ENCODE measurements around the gene ATP9B. TPM values are rescaled to one million over a fixed set of nuclear protein-coding genes. Genes with fewer than 3 reads are reported as not detected.

ATP9B gene
- polyA plus RNA-seq, 1 donor: 22.6 TPM

GRCh38 chr18:79334496-79335233, 265.5 kb downstream of the ATP9B start:
- no peak for DNase-seq

GRCh38 chr18:79335833-79336360, 266.7 kb downstream of the ATP9B start:
- no peak for DNase-seq

- no peak for DNase-seq
These were observed 267.5 kb downstream of the ATP9B start for GRCh38 chr18:79336556-79337142.

GRCh38 chr18:79337184-79337583, 268.0 kb downstream of the ATP9B start:
- no peak for DNase-seq

- DNase-seq: no peak
These were observed 268.4 kb downstream of the ATP9B start for GRCh38 chr18:79337620-79338019.

- DNase-seq: no peak
These were observed 270.1 kb downstream of the ATP9B start for GRCh38 chr18:79339094-79339908.

- DNase-seq: no peak
These were observed 274.5 kb downstream of the ATP9B start for GRCh38 chr18:79343567-79344207.

- DNase-seq: no peak
These were observed 275.0 kb downstream of the ATP9B start for GRCh38 chr18:79344208-79344581.

- no peak for DNase-seq
These were observed 276.2 kb downstream of the ATP9B start for GRCh38 chr18:79345366-79345765.

- no peak for DNase-seq
These were observed 276.8 kb downstream of the ATP9B start for GRCh38 chr18:79345981-79346380.

GRCh38 chr18:79348066-79348465, 278.9 kb downstream of the ATP9B start:
- DNase-seq: no peak

GRCh38 chr18:79352432-79352831, 283.2 kb downstream of the ATP9B start:
- DNase-seq: no peak

GRCh38 chr18:79353267-79353666, 284.1 kb downstream of the ATP9B start:
- no peak for DNase-seq

GRCh38 chr18:79354350-79354749, 285.2 kb downstream of the ATP9B start:
- DNase-seq: no peak

- no peak for DNase-seq
These were observed 286.5 kb downstream of the ATP9B start for GRCh38 chr18:79355433-79356335.

GRCh38 chr18:79356435-79356834, 287.2 kb downstream of the ATP9B start:
- no peak for DNase-seq

GRCh38 chr18:79360933-79361332, 291.7 kb downstream of the ATP9B start:
- no peak for DNase-seq

- DNase-seq: no peak
These were observed 292.8 kb downstream of the ATP9B start for GRCh38 chr18:79361766-79362522.

GRCh38 chr18:79365701-79366100, 296.5 kb downstream of the ATP9B start:
- DNase-seq: no peak

- no peak for DNase-seq
These were observed 297.2 kb downstream of the ATP9B start for GRCh38 chr18:79366177-79367094.

Data from hindlimb muscle (tissue), 1 donor.